Activated naive CD8-positive, alpha-beta T cell treated with anti-CD3 and anti-CD28 coated beads for 36 hours (primary cell): ENCODE results near the gene ETFDH. TPM values are rescaled to one million over a fixed set of nuclear protein-coding genes. Genes with fewer than 3 reads are reported as not detected.
"Not testable (repeated sequence)": the region's sequence is repeated elsewhere in the genome, so short reads cannot be mapped to it uniquely, and the experiment has no call there.

ENCODE experiments used
- DNase-seq: peaks from one replicate; pipeline ENCODE4 v3.0.0; 2021
- H3K27ac Mint-ChIP-seq: one replicate; pipeline ENCODE4 v1.8.0; 2022; ENCODE audit warnings: mild to moderate bottlenecking, moderate library complexity, mixed read lengths
- H3K27me3 Mint-ChIP-seq: one replicate; pipeline ENCODE4 v1.8.0; 2022; ENCODE audit warnings: mild to moderate bottlenecking, mixed read lengths
- H3K36me3 Mint-ChIP-seq: one replicate; pipeline ENCODE4 v1.8.0; 2021; ENCODE audit warnings: mild to moderate bottlenecking, mixed read lengths
- H3K4me1 Mint-ChIP-seq: one replicate; pipeline ENCODE4 v1.8.0; 2021; ENCODE audit warnings: mixed read lengths
- H3K4me3 Mint-ChIP-seq: one replicate; pipeline ENCODE4 v1.8.0; 2022; ENCODE audit warnings: mild to moderate bottlenecking, moderate library complexity, mixed read lengths
- H3K9me3 Mint-ChIP-seq: one replicate; pipeline ENCODE4 v1.8.0; 2022; ENCODE audit warnings: mixed read lengths
- total RNA-seq, 2 experiments: library from RNA; stranded (reverse); gene quantifications; one replicate each; pipeline ENCODE4 v1.2.3, GENCODE V29; 2021

ETFDH gene
- total RNA-seq, 2 experiments from 2014 or later, result 28.5 to 29.0 TPM

DNA sequence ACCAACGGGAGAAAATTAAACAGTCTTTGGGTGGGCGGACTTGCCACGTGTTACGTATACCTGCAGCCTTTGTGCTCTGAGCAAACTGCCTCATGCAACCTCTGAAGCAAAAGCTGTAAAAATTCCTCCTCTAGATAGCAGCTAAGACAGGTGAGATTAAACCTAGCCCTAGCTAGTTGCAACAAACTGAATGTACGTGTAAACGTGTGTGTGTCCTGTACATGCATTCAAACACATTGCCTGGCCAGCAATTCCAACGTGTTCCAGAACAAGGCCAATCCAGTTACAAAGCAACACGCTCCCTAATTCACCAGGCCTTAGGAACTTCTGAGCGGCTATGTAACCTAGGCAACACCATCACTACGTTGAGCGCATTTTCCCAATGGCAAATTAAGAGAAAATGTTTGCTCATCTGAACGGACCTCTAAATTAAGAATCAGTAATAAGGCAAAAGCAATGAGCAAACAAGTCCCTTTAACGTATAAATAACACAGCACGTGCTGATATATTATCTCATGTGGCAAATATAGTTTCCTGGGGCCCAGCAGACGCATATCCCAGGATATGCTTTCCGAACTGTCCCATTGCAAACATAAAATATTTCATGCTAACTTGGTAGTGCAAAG, 50.3 kb downstream of the ETFDH start:
- Mint-ChIP-seq H3K36me3 (peaks cover 41% of the 10 kb centered on the region), H3K27me3 (peaks cover 5% of the 10 kb centered on the region), H3K4me3 (peak overlapping the region; percentile 96), H3K9me3 (no peaks in the 10 kb centered on the region), H3K4me1 (peaks cover 31% of the 10 kb centered on the region), H3K27ac (peak overlapping the region; percentile 99)
- peak; percentile 15 for DNase-seq

DNA sequence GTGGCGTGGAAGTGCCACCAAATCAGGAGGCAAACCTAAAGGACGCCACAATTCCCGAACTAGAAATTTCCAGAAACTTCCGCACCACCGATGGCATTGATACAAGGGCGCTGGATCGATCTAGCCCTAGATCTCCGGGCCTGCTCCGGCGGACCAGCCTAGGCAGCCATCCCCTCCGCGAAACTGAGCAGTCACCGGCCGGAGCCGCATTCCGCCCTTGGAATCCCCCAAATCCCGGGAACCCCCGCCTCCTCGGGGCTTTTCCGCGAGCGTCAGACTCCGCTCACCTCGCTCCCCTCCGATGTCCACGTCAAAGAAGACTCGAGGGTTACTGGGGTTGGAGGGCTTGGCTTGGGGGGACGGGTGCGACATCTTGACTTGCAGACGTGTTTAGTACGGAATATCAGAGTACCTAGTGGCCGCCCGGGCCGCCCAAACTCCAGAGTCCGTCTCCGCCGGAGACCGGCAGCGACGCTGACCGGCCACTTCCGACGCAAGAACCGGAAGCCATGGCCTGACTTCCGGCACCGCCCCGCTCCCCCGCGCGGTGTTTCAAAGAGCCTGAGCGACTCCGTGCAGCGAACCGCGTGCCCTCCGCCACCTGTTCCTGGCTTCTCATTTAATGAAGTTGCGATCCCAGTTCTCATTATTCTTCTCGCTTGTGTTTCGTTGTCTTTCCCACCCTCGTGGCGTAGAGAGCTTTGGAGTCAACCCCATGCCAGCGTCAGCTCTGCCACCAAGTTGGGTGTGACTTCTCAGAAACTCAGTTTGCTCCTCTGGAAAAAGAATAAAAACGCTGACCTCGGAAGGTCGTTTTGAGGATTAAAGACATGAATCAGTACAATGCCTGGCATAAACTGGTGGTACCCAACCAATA, 51.1 kb downstream of the ETFDH start, which contains the start of gene PPID:
PPID (minus strand) TSS at position 480 of the 877 bp plus-strand sequence; CDS start at position 372, 108 bp downstream.
- Mint-ChIP-seq H3K4me1 (peaks cover 32% of the 10 kb centered on the region), H3K36me3 (peaks cover 35% of the 10 kb centered on the region), H3K4me3 (peak within 1 kb of the TSS; percentile 96), H3K9me3 (no peaks in the 10 kb centered on the region), H3K27me3 (peaks cover 8% of the 10 kb centered on the region), H3K27ac (peak within 1 kb of the TSS; percentile 99)
- DNase-seq, result peak; percentile 86

GRCh38 chr4:158724637-158725036, 52.5 kb downstream of the ETFDH start:
- peaks cover 22% of the 10 kb centered on the region for H3K27me3 Mint-ChIP-seq

GRCh38 chr4:158726633-158727032, 54.5 kb downstream of the ETFDH start:
- Mint-ChIP-seq H3K4me1 (peaks cover 26% of the 10 kb centered on the region), H3K9me3 (no peaks in the 10 kb centered on the region), H3K27me3 (peaks cover 31% of the 10 kb centered on the region), H3K4me3 (no peak overlapping the region), H3K27ac (no peak overlapping the region), H3K36me3 (peaks cover 10% of the 10 kb centered on the region)
- DNase-seq, result no peak

More at GRCh38 chr4:158724637-158725036, 52.5 kb downstream of the ETFDH start:
- peaks cover 27% of the 10 kb centered on the region for H3K36me3 Mint-ChIP-seq
- no peak for DNase-seq
- peak overlapping the region; percentile 34 for H3K4me3 Mint-ChIP-seq
- H3K9me3 Mint-ChIP-seq, result no peaks in the 10 kb centered on the region
- H3K27ac Mint-ChIP-seq, result peak overlapping the region; percentile 45
- peaks cover 31% of the 10 kb centered on the region for H3K4me1 Mint-ChIP-seq

DNA sequence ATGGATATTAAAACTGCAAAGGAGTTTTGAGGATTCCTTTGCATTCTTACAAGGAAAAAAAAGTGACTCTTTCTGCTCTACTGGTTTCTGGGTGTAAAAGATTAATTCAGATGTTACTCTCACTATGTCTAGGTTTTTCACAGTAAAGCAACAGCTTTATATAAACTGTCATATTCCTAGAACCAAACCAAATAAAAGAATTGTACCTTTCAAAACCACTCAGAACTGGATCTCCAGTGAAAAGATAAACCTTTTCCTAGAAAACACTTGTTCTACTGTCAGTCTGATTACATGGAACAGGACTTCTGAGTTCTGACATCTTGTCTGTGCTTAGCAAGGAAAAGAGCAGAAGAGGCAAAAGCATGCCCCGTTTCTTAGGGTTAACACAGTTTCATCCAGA, 56.1 kb downstream of the ETFDH start:
- no peak for DNase-seq
- H3K4me1 Mint-ChIP-seq, result peaks cover 24% of the 10 kb centered on the region
- no peak overlapping the region for H3K27ac Mint-ChIP-seq
- no peaks in the 10 kb centered on the region for H3K9me3 Mint-ChIP-seq
- H3K4me3 Mint-ChIP-seq, result no peak overlapping the region
- no peaks in the 10 kb centered on the region for H3K36me3 Mint-ChIP-seq
- H3K27me3 Mint-ChIP-seq, result peaks cover 39% of the 10 kb centered on the region

DNA sequence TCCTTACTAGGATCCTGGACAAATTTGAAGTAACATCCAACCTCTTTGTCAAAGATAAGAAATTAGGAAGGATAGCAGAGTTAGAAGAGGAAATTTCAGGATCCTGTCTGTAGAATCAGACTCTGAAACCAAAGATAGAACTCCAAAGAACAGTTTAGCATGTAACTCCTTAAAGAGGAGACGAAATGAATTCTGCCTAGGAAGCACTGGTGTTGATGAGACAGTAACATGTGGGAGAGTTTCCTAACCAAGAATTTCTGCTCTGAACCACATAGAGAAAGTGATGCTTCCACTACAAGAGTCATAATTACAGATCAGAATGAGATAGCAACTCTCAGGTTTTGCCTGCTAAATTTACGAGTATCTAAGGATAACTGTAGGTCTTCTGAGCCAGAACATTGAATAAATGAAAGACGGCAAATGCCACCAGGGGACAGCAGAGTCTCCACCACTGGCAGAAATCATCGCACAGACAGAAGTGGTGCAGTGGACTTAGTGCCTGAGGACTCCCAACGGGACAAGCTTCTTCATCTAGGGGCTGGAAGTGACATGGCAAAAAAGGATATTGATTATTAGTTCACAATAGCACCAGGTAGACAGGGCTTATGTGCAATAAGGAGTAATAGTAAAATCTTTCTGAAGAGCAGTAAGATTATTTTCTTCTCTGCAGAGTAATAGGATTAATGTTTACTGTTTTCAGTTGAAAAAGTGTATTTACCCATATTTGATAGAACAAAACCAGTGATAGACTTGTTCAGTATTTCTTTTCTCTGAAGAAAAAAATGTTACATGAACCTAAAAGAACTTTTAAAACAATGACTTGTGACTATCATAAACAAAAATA, 57.8 kb downstream of the ETFDH start:
- peak; percentile 36 for DNase-seq
- H3K36me3 Mint-ChIP-seq, result no peaks in the 10 kb centered on the region
- no peak overlapping the region for H3K27ac Mint-ChIP-seq
- H3K27me3 Mint-ChIP-seq, result peaks cover 39% of the 10 kb centered on the region
- peaks cover 16% of the 10 kb centered on the region for H3K4me1 Mint-ChIP-seq
- no peak overlapping the region for H3K4me3 Mint-ChIP-seq
- no peaks in the 10 kb centered on the region for H3K9me3 Mint-ChIP-seq

DNA sequence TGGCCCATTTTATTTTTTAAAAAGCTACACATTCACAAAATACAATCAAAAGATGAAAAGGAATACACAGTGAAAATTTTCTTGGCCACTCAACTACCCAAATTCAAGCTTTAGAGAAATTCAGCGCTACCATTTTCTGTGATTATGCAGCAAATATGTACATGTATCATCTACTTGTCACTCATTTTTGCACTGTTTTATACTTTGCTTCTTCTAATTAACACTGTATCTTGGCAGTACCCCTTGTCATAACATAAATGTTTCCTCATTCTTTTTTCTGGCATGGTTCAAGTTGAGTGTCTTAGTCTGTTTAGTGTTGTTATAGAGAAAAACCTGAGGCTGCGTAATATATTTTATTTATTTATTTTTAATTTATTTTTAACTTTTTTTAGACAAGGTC, 66.8 kb downstream of the ETFDH start:
- Mint-ChIP-seq H3K4me1 (no peaks in the 10 kb centered on the region), H3K4me3 (no peak overlapping the region), H3K27me3 (peaks cover 8% of the 10 kb centered on the region), H3K36me3 (no peaks in the 10 kb centered on the region), H3K27ac (no peak overlapping the region), H3K9me3 (no peaks in the 10 kb centered on the region)
- no peak for DNase-seq

DNA sequence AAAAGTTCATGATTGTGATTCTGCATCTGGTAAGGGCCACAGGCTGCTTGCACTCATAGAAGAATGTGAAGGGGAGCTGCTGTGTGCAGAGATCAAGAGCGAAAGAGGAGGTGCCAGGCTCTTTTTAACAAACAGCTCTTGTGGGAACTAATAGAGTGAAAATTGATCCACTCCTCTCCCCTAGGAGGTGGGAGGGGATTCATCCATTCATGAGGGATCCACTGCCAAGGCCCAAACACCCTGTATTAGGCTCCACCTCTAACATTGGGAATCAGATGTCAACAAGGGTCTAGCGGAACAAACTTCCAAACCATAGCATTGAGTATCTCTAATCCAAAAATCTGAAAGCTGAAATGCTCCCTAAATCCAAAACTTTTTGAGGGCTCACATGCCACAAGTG, 67.5 kb downstream of the ETFDH start:
- Mint-ChIP-seq H3K27me3 (peaks cover 8% of the 10 kb centered on the region), H3K4me1 (no peaks in the 10 kb centered on the region), H3K36me3 (no peaks in the 10 kb centered on the region), H3K4me3 (no peak overlapping the region), H3K27ac (no peak overlapping the region), H3K9me3 (no peaks in the 10 kb centered on the region)
- DNase-seq, result no peak

DNA sequence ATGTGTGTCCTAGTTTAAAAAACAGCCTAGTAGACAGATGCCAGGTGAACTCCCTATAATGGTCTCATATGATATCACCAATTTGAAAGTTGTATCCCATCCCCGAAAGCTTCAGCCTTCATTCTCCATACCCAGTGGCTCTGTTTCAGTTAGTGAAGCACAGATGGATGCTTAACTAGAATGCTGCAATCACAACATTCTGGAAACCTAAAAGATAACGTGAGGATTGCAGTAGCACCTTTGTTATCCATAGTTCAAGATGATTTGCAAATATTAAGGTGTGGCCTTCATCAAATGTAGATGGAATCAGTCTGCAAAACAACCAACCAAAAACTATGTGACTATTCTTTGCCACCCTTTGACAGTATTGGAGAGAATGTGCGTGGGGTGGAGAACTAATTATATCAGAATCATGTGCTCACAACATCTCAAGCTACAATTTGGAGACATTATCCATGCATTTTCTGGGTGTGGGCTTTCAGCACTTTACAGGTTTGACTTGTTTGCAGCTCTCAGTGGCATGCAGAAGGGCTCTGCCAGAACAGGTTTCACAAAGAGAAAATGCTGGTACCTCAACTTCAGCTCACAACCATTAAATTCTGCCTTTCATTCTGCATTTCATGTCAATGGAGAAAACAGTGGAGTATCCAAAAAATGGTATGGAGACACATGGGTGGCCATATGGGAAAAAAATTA, 69.4 kb downstream of the ETFDH start:
- H3K4me1 Mint-ChIP-seq, result no peaks in the 10 kb centered on the region
- no peaks in the 10 kb centered on the region for H3K36me3 Mint-ChIP-seq
- H3K4me3 Mint-ChIP-seq, result no peak overlapping the region
- H3K27me3 Mint-ChIP-seq, result peaks cover 6% of the 10 kb centered on the region
- no peaks in the 10 kb centered on the region for H3K9me3 Mint-ChIP-seq
- no peak for DNase-seq
- H3K27ac Mint-ChIP-seq, result no peak overlapping the region

- not testable (repeated sequence) for H3K4me3 Mint-ChIP-seq, DNase-seq, H3K4me1 Mint-ChIP-seq, H3K9me3 Mint-ChIP-seq, H3K36me3 Mint-ChIP-seq, H3K27me3 Mint-ChIP-seq, H3K27ac Mint-ChIP-seq
Observed at GRCh38 chr4:158746537-158746936, 74.4 kb downstream of the ETFDH start.

DNA sequence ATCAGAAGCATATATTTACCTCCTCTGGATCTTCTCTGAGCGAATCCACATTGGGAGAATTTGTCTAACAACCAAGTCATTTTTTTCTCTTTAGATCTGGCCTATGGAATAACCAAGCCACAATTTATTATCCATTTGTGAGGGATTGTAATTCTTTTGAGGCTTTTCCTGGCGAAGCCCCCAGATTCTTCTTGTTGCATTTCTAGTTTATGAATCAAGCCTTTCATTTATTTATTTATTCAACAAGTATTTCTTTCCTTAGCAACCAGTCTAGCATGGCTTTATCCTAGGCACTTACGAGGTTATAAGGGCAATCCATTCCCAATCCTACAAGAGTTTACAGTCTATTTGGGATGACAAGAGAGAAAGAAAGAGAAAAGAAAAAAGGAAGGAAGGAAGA, 78.3 kb downstream of the ETFDH start:
- no peak overlapping the region for H3K27ac Mint-ChIP-seq
- H3K27me3 Mint-ChIP-seq, result no peaks in the 10 kb centered on the region
- H3K9me3 Mint-ChIP-seq, result no peaks in the 10 kb centered on the region
- no peaks in the 10 kb centered on the region for H3K4me1 Mint-ChIP-seq
- peaks cover 1% of the 10 kb centered on the region for H3K36me3 Mint-ChIP-seq
- DNase-seq, result no peak
- no peak overlapping the region for H3K4me3 Mint-ChIP-seq

GRCh38 chr4:158754385-158755180, 82.5 kb downstream of the ETFDH start:
- H3K36me3 Mint-ChIP-seq, result peaks cover 3% of the 10 kb centered on the region

GRCh38 chr4:158755819-158756218, 83.7 kb downstream of the ETFDH start:
- not testable (repeated sequence) for H3K27ac Mint-ChIP-seq, H3K4me1 Mint-ChIP-seq, DNase-seq, H3K36me3 Mint-ChIP-seq, H3K4me3 Mint-ChIP-seq, H3K9me3 Mint-ChIP-seq
- H3K27me3 Mint-ChIP-seq, result peaks cover 15% of the 10 kb centered on the region

More at GRCh38 chr4:158754385-158755180, 82.5 kb downstream of the ETFDH start:
- peaks cover 13% of the 10 kb centered on the region for H3K27me3 Mint-ChIP-seq
- H3K9me3 Mint-ChIP-seq, result peaks cover 2% of the 10 kb centered on the region
- no peaks in the 10 kb centered on the region for H3K4me1 Mint-ChIP-seq
- H3K27ac Mint-ChIP-seq, result no peak overlapping the region
- no peak overlapping the region for H3K4me3 Mint-ChIP-seq
- DNase-seq, result no peak

GRCh38 chr4:158756588-158756987, 84.5 kb downstream of the ETFDH start:
- H3K36me3 Mint-ChIP-seq, result peaks cover 3% of the 10 kb centered on the region

More at GRCh38 chr4:158756588-158756987, 84.5 kb downstream of the ETFDH start:
- Mint-ChIP-seq H3K27me3 (peaks cover 16% of the 10 kb centered on the region), H3K4me1 (peaks cover 1% of the 10 kb centered on the region), H3K9me3 (peaks cover 2% of the 10 kb centered on the region), H3K4me3 (no peak overlapping the region), H3K27ac (no peak overlapping the region)
- DNase-seq, result no peak
